Measurements from ENCODE around the gene OXA1L.
"Not testable (repeated sequence)": the region's sequence is repeated elsewhere in the genome, so short reads cannot be mapped to it uniquely, and the experiment has no call there.

OXA1L gene

DNA sequence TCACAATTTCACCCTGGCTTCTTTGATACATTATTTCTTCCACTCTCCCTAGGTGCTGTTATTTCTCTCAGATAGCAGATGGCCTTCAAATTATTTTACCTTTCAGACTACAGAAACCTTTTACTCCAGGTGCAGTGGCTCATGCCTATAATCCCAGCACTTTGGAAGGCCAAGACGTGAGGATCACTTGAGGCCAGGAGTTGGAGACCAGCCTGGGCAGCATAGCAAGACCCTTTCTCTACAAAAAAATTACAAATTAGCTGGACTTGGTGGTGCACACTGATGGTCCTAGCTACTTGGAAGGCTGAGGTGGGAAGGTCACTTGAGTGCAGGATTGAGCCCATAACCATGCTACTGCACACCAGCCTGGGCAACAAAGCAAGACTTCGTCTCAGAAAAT is 25.7 kb downstream of the OXA1L start:
- no peak overlapping the region for H3K4me3 ChIP-seq (ENCODE audit: low read depth, low read length)
- TF ChIP-seq, protein P1, sequence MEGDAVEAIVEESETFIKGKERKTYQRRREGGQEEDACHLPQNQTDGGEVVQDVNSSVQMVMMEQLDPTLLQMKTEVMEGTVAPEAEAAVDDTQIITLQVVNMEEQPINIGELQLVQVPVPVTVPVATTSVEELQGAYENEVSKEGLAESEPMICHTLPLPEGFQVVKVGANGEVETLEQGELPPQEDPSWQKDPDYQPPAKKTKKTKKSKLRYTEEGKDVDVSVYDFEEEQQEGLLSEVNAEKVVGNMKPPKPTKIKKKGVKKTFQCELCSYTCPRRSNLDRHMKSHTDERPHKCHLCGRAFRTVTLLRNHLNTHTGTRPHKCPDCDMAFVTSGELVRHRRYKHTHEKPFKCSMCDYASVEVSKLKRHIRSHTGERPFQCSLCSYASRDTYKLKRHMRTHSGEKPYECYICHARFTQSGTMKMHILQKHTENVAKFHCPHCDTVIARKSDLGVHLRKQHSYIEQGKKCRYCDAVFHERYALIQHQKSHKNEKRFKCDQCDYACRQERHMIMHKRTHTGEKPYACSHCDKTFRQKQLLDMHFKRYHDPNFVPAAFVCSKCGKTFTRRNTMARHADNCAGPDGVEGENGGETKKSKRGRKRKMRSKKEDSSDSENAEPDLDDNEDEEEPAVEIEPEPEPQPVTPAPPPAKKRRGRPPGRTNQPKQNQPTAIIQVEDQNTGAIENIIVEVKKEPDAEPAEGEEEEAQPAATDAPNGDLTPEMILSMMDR (IDR thresholded peaks at IDR 0.05; ENCODE audit: borderline replicate concordance, insufficient read depth, low read depth, low read length): no peak

DNA sequence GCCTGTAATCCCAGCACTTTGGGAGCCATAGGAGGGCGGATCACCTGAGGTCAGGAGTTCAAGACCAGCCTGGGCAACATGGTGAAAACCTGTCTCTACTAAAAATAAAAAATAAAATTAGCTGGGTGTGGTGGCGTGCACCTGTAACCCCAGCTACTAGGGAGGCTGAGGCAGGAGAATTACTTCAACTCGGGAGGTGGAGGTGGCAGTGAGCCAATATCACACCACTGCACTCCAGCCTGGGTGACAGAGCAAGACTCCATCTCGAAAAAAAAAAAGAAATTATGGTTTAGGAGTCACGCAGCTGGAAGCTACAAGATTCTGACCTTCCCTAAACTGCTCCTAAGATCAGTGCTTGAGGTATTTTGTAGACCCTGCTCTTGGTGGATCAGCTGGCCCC is 27.1 kb downstream of the OXA1L start:
- H3K4me3 ChIP-seq (ENCODE audit: low read depth, low read length): not testable (repeated sequence)

DNA sequence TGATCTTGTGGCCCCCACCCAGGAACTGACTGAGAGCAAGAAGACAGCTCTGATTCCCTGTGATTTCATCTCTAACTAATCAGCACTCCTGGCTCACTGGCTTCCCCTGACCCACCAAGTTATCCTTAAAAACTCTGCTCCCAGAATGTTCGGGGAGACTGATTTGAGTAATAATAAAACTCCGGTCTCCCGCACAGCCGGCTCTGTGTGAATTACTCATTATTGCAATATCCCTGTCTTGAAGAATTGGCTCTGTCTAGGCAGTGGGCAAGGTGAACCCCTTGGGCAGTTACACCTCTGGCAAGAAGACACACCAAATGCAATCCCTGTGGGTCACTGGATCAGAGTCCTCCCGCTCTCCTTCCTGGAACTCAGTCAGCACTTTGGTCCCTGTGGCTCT is 27.5 kb downstream of the OXA1L start:
- no peak overlapping the region for H3K4me3 ChIP-seq (ENCODE audit: low read depth, low read length)
- TF ChIP-seq, protein P1 (IDR thresholded peaks at IDR 0.05; ENCODE audit: borderline replicate concordance, insufficient read depth, low read depth, low read length): no peak

DNA sequence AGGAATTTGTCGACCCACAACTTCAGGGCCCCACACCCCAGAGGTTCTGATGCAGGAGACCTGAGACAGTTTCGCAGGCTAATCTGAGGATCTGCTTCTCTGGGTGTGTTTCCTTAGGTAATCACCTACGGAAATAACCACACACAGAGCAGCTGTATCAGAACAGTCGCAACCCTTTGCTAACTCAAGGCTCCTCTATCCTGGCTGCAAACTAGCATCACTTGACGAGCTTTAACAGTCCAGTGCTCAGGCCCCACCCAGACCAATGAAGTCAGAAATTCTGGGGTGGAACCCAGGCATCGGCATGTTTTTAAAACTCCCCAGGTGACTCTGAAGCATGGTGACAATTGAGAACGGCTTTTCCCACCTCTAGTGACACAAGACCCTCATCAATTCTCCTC is 28.1 kb downstream of the OXA1L start:
- no peak overlapping the region for H3K4me3 ChIP-seq (ENCODE audit: low read depth, low read length)
- TF ChIP-seq, protein P1 (IDR thresholded peaks at IDR 0.05; ENCODE audit: borderline replicate concordance, insufficient read depth, low read depth, low read length): no peak

DNA sequence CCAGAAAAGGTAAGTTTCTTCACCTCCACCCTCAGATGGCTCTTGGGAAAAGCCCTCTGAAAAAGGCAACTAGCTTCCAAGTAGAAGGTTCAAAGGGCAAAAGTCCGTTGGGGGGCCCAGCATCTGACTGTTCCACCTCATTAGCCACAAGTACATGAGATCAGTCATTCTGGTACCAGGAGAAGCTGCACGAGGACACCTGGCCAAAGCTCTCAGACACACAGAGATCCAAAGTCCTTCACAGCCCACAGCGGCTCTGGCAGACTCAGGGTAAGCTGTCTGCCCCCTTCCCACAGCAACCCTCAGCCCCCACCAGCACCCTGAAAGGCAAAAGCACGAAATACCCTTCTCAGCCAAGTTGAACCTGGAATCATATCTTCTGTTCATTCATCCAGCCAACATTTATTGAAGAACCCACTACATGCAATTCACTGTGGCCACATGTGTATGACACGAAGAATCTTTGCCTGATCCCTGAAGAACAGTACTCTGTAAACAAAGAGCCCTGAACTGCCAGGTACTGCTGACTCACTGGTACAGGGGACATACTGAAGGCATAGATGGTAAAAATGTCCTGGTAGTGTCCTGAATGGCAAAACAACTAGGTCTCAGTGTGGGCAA is 29.7 kb downstream of the OXA1L start:
- no peak overlapping the region for H3K4me3 ChIP-seq (ENCODE audit: low read depth, low read length)
- TF ChIP-seq, protein P1 (IDR thresholded peaks at IDR 0.05; ENCODE audit: borderline replicate concordance, insufficient read depth, low read depth, low read length): no peak

DNA sequence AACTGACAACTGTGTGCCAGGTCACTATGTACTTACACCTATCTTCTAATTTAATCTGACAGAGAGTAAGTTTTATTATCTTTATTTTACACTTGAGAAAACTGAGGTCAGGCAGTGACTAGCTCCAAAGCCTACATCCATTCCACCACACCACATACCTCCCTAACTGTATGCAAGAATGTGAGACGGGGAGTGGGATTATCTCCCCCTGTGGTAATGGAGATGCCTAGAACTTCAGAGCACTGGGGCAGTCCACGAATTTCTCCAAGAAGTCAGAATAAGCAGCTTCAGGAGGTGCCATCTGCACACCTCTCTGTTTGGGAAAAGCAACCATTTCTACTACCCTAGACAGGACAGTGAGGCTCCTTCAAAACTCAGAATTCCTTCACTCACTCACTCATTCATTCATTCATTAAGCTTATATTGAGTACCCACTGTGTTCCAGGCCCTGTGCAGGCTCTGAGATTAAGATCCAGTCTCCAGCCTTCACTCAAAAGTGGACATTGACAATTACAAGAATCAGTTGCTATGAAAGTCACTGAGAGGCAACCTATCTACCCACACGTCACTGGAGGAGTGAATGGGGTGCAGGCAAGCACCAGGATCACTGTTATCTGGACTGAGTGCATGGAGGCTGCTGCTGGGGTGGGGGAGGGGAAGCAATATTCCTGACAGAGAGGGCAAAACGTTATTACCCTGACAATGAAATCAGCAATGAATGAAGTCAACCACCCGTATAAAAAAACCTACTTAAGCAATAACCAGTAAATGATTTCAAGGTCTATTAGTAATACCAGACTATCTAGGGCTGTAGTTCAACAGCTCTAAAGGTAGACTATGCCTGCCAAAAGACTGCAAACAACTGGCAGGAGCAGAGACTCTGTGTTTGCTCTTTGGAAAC is 30.8 kb downstream of the OXA1L start:
- TF ChIP-seq, protein P1 (IDR thresholded peaks at IDR 0.05; ENCODE audit: borderline replicate concordance, insufficient read depth, low read depth, low read length): no peak
- no peak overlapping the region for H3K4me3 ChIP-seq (ENCODE audit: low read depth, low read length)

DNA sequence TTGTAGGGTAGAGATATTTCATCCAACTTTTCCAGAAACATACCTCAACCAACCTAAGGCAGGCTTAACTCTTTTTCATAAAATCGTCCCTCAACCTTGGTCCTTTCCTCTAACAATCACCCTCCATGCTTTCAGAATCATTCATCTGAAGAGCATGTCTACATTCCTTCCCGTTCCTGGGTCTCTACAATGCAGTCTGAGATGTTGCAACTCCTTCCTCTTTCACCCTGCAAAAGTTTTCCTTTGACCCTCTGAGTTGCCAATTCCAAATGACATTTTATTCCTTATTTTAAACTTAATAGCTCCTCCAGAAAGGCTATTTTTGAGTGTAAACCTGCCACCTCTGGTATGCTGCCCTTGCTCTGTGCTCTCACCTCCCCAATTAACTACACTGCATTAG is 32.0 kb downstream of the OXA1L start:
- TF ChIP-seq, protein P1 (IDR thresholded peaks at IDR 0.05; ENCODE audit: borderline replicate concordance, insufficient read depth, low read depth, low read length): no peak
- no peak overlapping the region for H3K4me3 ChIP-seq (ENCODE audit: low read depth, low read length)
